ENCODE results near the gene SGPL1. TPM values are rescaled to one million over a fixed set of nuclear protein-coding genes. Genes with fewer than 3 reads are reported as not detected.

The SGPL1 gene
- total RNA-seq, 1 donor from 2014 or later = 51.5 TPM

DNA sequence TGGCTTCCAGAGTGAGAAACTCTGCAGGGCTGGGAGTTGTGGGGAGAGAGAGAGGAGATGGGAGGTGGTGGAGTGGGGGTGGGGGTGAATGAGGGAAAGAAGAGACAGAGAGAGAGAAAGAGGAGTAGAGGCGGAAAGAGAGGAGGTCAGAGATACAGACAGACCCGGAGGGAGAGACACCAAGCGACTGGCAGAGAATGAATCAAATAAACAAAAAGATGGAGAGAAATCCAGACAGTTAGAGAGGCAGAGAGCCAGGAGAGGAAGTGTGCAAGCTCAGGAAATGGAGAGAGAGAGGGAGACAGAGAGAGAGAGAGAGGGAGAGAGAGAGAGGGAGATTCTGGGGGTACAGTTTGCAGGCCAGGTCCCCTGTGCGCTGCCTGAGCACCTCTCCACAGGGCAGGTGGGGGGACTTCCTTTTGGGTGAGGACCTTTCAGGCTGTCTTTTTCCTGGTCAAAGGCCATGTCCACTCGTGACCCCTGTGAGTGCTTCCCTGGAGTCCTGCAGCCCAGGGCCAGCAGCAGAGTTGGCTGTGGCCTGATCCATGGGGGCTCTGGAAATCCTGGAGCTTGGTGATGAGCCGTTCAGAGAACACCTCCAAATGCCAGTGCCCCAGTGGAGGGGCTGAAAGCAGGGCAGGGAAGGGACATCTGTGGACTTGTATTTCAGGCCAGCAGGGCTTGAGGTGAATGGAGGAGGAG, 97.6 kb downstream of the SGPL1 start:
- TF ChIP-seq, protein P1, sequence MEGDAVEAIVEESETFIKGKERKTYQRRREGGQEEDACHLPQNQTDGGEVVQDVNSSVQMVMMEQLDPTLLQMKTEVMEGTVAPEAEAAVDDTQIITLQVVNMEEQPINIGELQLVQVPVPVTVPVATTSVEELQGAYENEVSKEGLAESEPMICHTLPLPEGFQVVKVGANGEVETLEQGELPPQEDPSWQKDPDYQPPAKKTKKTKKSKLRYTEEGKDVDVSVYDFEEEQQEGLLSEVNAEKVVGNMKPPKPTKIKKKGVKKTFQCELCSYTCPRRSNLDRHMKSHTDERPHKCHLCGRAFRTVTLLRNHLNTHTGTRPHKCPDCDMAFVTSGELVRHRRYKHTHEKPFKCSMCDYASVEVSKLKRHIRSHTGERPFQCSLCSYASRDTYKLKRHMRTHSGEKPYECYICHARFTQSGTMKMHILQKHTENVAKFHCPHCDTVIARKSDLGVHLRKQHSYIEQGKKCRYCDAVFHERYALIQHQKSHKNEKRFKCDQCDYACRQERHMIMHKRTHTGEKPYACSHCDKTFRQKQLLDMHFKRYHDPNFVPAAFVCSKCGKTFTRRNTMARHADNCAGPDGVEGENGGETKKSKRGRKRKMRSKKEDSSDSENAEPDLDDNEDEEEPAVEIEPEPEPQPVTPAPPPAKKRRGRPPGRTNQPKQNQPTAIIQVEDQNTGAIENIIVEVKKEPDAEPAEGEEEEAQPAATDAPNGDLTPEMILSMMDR (IDR thresholded peaks at IDR 0.05) = no peak
- no peaks in the 10 kb centered on the region for H4K20me1 ChIP-seq (ENCODE audit: low read depth)
- H3K36me3 Mint-ChIP-seq = peaks cover 2% of the 10 kb centered on the region
- no peak overlapping the region for H3K27ac Mint-ChIP-seq
- no peaks in the 10 kb centered on the region for H3K27me3 ChIP-seq
- DNase-seq (ENCODE audit: low spot score) = no peak
- peaks cover 7% of the 10 kb centered on the region for H3K4me1 ChIP-seq
- H3K9me3 ChIP-seq (ENCODE audit: low read depth) = no peaks in the 10 kb centered on the region
- no peaks in the 10 kb centered on the region for H3K79me2 ChIP-seq (ENCODE audit: low read depth)
- H3K9me3 Mint-ChIP-seq = no peaks in the 10 kb centered on the region
- H2AFZ ChIP-seq (replicated peaks) = no peak overlapping the region
- no peak overlapping the region for H3K4me3 ChIP-seq
- H3F3A ChIP-seq (ENCODE audit: low read depth) = no peaks in the 10 kb centered on the region
- no peak overlapping the region for H3K9ac ChIP-seq
- peaks cover 9% of the 10 kb centered on the region for H3K27me3 Mint-ChIP-seq (ENCODE audit: insufficient read depth, low read depth)
- peaks cover 10% of the 10 kb centered on the region for H3K4me1 Mint-ChIP-seq
- no peaks in the 10 kb centered on the region for H3K36me3 ChIP-seq
- no peak overlapping the region for H3K4me3 Mint-ChIP-seq
- H3K27ac ChIP-seq = no peak overlapping the region
- H3K4me2 ChIP-seq = no peak overlapping the region

DNA sequence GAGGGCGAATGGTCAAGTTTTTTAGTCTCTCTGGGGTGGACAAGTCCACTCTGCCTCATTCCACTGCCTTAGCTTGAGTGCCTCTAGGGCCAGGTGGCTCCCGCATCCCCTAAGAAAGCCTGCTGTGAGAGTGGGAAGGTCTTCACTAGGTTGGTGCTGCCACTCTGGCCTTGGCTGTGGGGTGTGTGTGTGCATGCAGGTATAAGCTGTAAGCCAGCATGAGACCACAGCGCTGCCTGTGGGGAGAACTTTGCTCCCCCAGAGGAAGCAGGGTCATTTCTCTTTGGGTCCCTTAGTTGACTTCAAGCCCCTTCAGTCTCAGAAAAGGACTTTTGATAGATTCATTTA, 98.1 kb downstream of the SGPL1 start:
- Mint-ChIP-seq H3K27me3 (ENCODE audit: insufficient read depth, low read depth) (peaks cover 8% of the 10 kb centered on the region), H3K4me3 (no peak overlapping the region), H3K4me1 (peaks cover 10% of the 10 kb centered on the region), H3K27ac (no peak overlapping the region), H3K9me3 (no peaks in the 10 kb centered on the region), H3K36me3 (peaks cover 2% of the 10 kb centered on the region)
- no peaks in the 10 kb centered on the region for H3K27me3 ChIP-seq
- no peaks in the 10 kb centered on the region for H3F3A ChIP-seq (ENCODE audit: low read depth)
- H3K27ac ChIP-seq = no peak overlapping the region
- H3K4me1 ChIP-seq = peaks cover 7% of the 10 kb centered on the region
- H4K20me1 ChIP-seq (ENCODE audit: low read depth) = no peaks in the 10 kb centered on the region
- H3K9ac ChIP-seq = no peak overlapping the region
- H3K36me3 ChIP-seq = no peaks in the 10 kb centered on the region
- H2AFZ ChIP-seq (replicated peaks) = no peak overlapping the region
- no peaks in the 10 kb centered on the region for H3K79me2 ChIP-seq (ENCODE audit: low read depth)
- DNase-seq (ENCODE audit: low spot score) = no peak
- TF ChIP-seq, protein P1 (IDR thresholded peaks at IDR 0.05) = no peak
- TF ChIP-seq EZH2 (IDR thresholded peaks at IDR 0.05) = no peak
- no peak for TF ChIP-seq EZH2phosphoT487 (IDR thresholded peaks at IDR 0.05)
- no peaks in the 10 kb centered on the region for H3K9me3 ChIP-seq (ENCODE audit: low read depth)
- no peak overlapping the region for H3K4me2 ChIP-seq
- H3K4me3 ChIP-seq = no peak overlapping the region

DNA sequence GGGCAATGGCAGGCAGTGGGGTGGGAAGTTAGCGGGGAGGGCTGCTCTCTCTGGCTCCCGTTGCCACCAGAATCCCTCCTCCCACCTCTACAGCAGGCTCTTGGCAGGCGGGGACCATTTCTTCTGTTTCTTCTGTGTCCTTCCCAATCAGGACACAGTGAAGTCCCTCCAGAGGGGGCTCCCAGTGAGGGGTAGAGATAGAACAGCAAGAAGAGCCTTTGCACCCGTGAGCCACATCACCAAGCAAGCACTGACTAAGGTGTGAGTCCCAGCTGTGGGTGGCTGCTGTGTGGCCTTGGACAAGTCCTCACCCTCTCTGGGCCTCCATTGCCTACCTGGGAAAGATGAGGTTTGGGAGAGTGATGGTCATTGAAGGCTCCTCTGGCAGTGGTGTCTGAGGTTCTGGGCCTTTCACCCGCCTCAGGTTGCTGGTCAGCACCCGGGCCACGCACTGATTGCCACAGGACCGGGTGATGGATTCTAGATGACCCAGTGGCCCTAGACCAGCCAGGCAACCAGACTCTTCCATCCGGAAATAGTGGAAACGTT, 98.6 kb downstream of the SGPL1 start:
- Histone ChIP-seq H3K9ac (no peak overlapping the region), H3K9me3 (ENCODE audit: low read depth) (no peaks in the 10 kb centered on the region), H3K4me2 (no peak overlapping the region), H3K79me2 (ENCODE audit: low read depth) (no peaks in the 10 kb centered on the region), H2AFZ (replicated peaks) (no peak overlapping the region), H3K4me3 (no peak overlapping the region), H3K27ac (no peak overlapping the region), H4K20me1 (ENCODE audit: low read depth) (no peaks in the 10 kb centered on the region), H3K36me3 (no peaks in the 10 kb centered on the region), H3K4me1 (peaks cover 7% of the 10 kb centered on the region), H3K27me3 (no peaks in the 10 kb centered on the region), H3F3A (ENCODE audit: low read depth) (no peaks in the 10 kb centered on the region)
- Mint-ChIP-seq H3K27me3 (ENCODE audit: insufficient read depth, low read depth) (peaks cover 8% of the 10 kb centered on the region), H3K27ac (no peak overlapping the region), H3K9me3 (no peaks in the 10 kb centered on the region), H3K36me3 (peaks cover 2% of the 10 kb centered on the region), H3K4me3 (no peak overlapping the region), H3K4me1 (peaks cover 11% of the 10 kb centered on the region)
- no peak for TF ChIP-seq EZH2 (IDR thresholded peaks at IDR 0.05)
- DNase-seq (ENCODE audit: low spot score) = no peak

DNA sequence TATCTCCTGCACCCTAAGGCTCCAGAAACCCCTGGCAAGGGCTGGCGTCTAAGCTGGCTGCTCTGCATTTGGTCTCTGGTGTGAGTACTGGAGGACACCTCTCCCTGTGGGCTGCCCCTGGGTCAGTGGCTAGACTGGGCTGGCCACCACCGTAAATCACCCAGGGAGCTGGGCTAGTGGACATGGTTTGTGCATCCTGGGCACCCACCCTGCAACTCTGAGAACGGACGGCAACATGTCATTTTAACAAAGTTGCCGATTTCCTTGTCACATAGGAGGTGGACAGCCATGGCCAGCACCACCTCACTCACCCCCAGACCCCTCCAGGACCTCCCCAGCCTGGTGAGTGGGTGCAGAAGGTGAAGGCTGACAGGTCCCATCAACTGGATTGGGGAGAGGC, 99.5 kb downstream of the SGPL1 start:
- Mint-ChIP-seq H3K27me3 (ENCODE audit: insufficient read depth, low read depth) (peaks cover 10% of the 10 kb centered on the region), H3K4me3 (no peak overlapping the region), H3K4me1 (peaks cover 12% of the 10 kb centered on the region), H3K36me3 (peaks cover 2% of the 10 kb centered on the region), H3K27ac (no peak overlapping the region), H3K9me3 (no peaks in the 10 kb centered on the region)
- no peaks in the 10 kb centered on the region for H3K79me2 ChIP-seq (ENCODE audit: low read depth)
- H3K4me1 ChIP-seq = peaks cover 7% of the 10 kb centered on the region
- H3K9me3 ChIP-seq (ENCODE audit: low read depth) = no peaks in the 10 kb centered on the region
- H3K9ac ChIP-seq = no peak overlapping the region
- H3K27ac ChIP-seq = no peak overlapping the region
- H3K4me2 ChIP-seq = no peak overlapping the region
- H3K4me3 ChIP-seq = no peak overlapping the region
- no peak for DNase-seq (ENCODE audit: low spot score)
- H2AFZ ChIP-seq (replicated peaks) = no peak overlapping the region
- H3K36me3 ChIP-seq = no peaks in the 10 kb centered on the region
- no peaks in the 10 kb centered on the region for H4K20me1 ChIP-seq (ENCODE audit: low read depth)
- no peaks in the 10 kb centered on the region for H3K27me3 ChIP-seq
- no peaks in the 10 kb centered on the region for H3F3A ChIP-seq (ENCODE audit: low read depth)
- no peak for TF ChIP-seq EZH2 (IDR thresholded peaks at IDR 0.05)
- TF ChIP-seq, protein P1 (IDR thresholded peaks at IDR 0.05) = no peak
- TF ChIP-seq EZH2phosphoT487 (IDR thresholded peaks at IDR 0.05) = no peak

Measured in neural progenitor cell (in vitro differentiated cells).